Neural progenitor cell (in vitro differentiated cells): ENCODE data around the gene BICD1.

Experiments
- CTCF ChIP-seq: fragments of 200-600 bp; sonication (generic); IDR thresholded peaks from 2 replicates; pipeline ENCODE4 v1.5.1; 2017; ENCODE audit warnings: antibody characterized with exemption, mild to moderate bottlenecking
- EZH2 ChIP-seq: fragments of 200-600 bp; sonication (generic); IDR thresholded peaks from 2 replicates; pipeline ENCODE4 v1.6.1; 2017; ENCODE audit warnings: antibody characterized with exemption, mild to moderate bottlenecking, moderate library complexity

GRCh38 chr12:32309811-32310736, 203.4 kb downstream of the BICD1 start:
- TF ChIP-seq CTCF (no peak), EZH2 (no peak)
